HG02870 (cell line): ENCODE results near the gene SMIM27.
"Not testable (repeated sequence)": the region's sequence is repeated elsewhere in the genome, so short reads cannot be mapped to it uniquely, and the experiment has no call there.

Experiments
- ATAC-seq: cut with Tn5 transposase; IDR thresholded peaks from one replicate; pipeline ENCODE4 v1.9.1; 2021; ENCODE audit warnings: mild to moderate bottlenecking, moderate library complexity; ENCODE audit not compliant: unreplicated experiment

SMIM27 gene

GRCh38 chr9:32596096-32596865 is 44.2 kb downstream of the SMIM27 start:
- ATAC-seq: no peak

- ATAC-seq: no peak
These were observed 44.8 kb downstream of the SMIM27 start for GRCh38 chr9:32596936-32597335.

- not testable (repeated sequence) for ATAC-seq
These were observed 46.9 kb downstream of the SMIM27 start for GRCh38 chr9:32599021-32599420.
